Rectal smooth muscle tissue (tissue), 1 donor: ENCODE results near the gene RBP4.
"Not testable (repeated sequence)": the region's sequence is repeated elsewhere in the genome, so short reads cannot be mapped to it uniquely, and the experiment has no call there.

Experiments used
- H3K27ac ChIP-seq: one replicate; pipeline ENCODE4 v1.7.0; 2013; ENCODE audit warnings: low read depth, low read length, inconsistent platforms
- H3K27me3 ChIP-seq: one replicate; pipeline ENCODE4 v1.7.0; 2013; ENCODE audit warnings: low read length; ENCODE audit not compliant: control insufficient read depth, insufficient read depth
- H3K36me3 ChIP-seq: one replicate; pipeline ENCODE4 v1.7.0; 2013; ENCODE audit warnings: low read length; ENCODE audit not compliant: control insufficient read depth, insufficient read depth
- H3K4me1 ChIP-seq: one replicate; pipeline ENCODE4 v1.7.0; 2013; ENCODE audit warnings: low read length; ENCODE audit not compliant: control insufficient read depth, insufficient read depth
- H3K4me3 ChIP-seq: one replicate; pipeline ENCODE4 v1.7.0; 2013; ENCODE audit warnings: low read length
- H3K9ac ChIP-seq: one replicate; pipeline ENCODE4 v1.7.0; 2013; ENCODE audit warnings: low read length

The RBP4 gene

DNA sequence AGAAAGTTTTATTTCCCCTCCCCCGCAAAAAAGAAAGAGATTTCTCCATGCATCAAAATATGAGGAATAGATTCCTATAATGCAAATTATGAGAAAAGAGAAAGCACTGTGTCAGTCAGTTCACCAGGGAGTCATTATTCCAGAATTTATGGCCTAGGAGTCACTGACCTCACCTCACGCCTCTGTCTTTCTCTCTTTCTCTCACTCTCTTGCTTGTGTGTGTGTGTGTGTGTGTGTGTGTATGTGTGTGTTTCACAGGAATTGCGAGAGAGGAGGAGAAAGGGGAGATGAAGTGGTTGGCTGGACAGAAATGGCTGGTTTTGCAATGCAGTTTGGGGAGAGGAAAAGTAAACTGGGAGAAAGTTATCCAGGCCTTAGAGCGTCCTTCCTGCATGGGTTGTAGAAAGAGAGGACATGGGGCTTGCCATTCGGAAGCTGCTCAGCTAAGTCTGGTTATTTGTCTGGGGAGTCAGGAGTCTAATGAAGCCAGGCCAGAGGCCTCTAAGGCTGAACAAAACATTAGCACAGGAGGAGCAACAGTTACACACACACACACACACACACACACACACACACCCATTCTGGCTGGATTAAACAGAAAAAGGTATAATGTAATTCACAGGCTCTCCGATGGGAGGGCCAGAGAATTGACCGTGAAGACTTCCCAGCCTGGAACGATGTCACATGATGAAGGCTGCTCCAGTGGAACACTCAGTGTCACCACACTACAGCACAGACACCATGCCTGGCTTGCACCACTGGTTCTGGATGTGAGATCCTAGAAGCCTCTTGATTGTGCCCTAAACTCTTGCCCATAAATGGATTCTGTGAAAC, 47.3 kb downstream of the RBP4 start:
- Histone ChIP-seq H3K27ac (no peak overlapping the region), H3K9ac (no peak overlapping the region), H3K4me3 (no peak overlapping the region), H3K27me3 (no peaks in the 10 kb centered on the region), H3K36me3 (no peaks in the 10 kb centered on the region), H3K4me1 (no peaks in the 10 kb centered on the region)

DNA sequence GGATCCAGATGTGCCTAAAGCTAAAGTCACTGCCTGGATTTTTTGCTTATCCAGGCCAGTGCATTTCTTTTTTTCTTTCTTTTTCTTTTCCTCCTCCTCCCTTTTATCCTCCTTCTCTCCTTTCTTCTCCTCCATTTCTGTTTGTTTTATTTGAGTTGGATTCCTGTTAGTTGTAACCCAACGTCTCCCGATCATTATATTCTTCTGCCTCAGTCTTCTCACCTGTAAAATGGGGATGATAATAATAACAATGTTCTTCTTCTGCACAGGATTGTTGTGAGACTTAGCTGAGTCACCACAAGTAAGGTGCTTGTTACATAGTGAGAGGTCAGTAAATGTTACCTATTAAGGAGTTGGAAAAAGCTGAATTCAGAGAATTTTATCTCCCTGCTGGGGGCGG, 48.3 kb downstream of the RBP4 start:
- Histone ChIP-seq H3K27ac (no peak overlapping the region), H3K4me1 (no peaks in the 10 kb centered on the region), H3K9ac (no peak overlapping the region), H3K4me3 (no peak overlapping the region), H3K27me3 (no peaks in the 10 kb centered on the region), H3K36me3 (no peaks in the 10 kb centered on the region)

DNA sequence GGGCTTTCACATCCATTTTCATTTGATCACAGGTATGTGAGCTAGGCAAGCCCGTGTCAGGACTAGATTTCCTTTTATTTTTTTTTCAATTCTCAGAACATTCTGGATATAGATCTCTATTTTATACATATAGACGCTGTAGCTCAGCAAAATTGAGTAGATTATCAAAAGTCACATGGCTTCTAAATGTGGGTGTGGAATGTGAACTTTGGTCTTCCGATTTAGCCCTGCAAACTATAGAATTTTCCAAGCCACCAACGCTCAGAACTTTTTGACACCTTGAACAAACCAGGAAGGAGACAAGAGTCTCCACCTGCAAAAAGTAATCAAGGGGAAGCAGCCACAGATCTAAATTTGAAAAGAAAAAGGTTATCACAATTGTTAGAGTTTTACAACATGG, 50.4 kb downstream of the RBP4 start:
- Histone ChIP-seq H3K27me3 (no peaks in the 10 kb centered on the region), H3K9ac (no peak overlapping the region), H3K27ac (no peak overlapping the region), H3K4me3 (no peak overlapping the region), H3K4me1 (no peaks in the 10 kb centered on the region), H3K36me3 (no peaks in the 10 kb centered on the region)

DNA sequence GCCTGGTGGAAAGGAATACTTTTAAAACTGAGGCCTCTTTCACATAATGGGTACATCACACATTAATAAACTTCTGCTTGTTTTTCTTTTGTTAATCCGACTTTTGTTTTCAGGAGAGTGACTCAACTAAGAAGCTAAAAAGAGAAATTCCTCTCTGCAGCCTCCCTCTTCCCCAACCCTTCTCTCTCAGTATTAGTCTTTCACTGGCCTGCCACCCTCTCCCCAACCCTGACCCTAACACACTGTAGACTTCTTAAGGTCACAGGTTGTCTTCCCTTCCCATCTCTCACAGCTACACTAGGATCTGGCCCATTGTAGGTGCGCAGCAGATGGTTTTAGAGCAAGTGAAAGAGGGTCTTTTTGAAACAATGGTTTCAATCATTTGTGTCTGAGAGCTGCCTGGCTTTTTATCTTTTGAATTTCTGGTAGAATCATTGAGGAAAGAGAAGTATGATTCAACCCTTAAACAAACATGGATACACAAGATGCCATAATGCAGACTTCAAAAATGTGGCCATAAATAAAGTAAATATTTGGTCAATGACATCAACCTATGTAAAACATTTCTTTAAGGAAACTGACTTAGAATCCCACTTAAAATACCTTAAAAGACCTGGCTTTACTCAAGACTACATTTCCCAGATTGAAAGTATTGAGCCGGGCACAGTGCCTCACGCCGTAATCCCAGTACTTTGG, 52.5 kb downstream of the RBP4 start:
- Histone ChIP-seq H3K9ac (no peak overlapping the region), H3K36me3 (no peaks in the 10 kb centered on the region), H3K27me3 (no peaks in the 10 kb centered on the region), H3K27ac (no peak overlapping the region), H3K4me1 (no peaks in the 10 kb centered on the region), H3K4me3 (no peak overlapping the region)

DNA sequence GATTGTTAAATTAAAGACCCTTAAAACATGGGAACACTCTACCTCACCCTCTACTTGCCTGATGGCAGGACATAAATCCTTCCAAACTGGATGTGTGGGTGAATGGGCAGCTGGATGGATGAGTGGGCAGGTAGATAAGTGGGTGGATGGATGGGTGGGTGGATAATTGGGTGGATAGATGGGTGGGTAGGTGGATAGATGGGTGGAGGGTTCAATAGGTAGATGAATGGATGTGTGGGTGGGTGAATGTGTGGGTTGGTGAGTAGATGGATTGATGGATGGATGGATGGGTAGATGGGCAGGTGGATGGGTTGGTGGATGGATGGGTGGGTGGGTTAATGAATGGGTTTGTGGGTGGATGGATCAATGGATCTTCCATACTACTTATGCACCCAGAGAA, 53.5 kb downstream of the RBP4 start:
- H3K4me3 ChIP-seq: no peak overlapping the region
- no peaks in the 10 kb centered on the region for H3K36me3 ChIP-seq
- H3K27ac ChIP-seq: no peak overlapping the region
- no peaks in the 10 kb centered on the region for H3K4me1 ChIP-seq
- H3K9ac ChIP-seq: no peak overlapping the region
- H3K27me3 ChIP-seq: no peaks in the 10 kb centered on the region

DNA sequence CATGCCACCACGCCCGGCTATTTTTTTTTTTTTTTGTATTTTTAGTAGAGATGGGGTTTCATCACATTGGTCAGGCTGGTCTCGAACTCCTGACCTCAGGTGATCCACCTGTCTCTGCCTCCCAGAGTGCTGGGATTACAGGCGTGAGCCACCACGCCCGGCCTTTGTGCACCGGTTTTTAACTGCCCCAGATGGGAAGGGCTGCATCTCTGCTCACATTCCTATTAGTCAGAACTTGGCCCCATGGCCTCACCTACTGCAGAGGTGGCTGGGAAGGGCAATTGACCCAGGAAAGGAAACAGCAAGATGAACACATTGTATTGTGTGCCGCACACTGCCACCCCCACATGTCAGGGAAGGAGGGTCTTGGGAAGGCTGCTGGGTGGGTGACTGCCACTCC, 54.0 kb downstream of the RBP4 start:
- H3K9ac ChIP-seq, H3K27me3 ChIP-seq, H3K27ac ChIP-seq, H3K36me3 ChIP-seq, H3K4me3 ChIP-seq, H3K4me1 ChIP-seq: not testable (repeated sequence)

DNA sequence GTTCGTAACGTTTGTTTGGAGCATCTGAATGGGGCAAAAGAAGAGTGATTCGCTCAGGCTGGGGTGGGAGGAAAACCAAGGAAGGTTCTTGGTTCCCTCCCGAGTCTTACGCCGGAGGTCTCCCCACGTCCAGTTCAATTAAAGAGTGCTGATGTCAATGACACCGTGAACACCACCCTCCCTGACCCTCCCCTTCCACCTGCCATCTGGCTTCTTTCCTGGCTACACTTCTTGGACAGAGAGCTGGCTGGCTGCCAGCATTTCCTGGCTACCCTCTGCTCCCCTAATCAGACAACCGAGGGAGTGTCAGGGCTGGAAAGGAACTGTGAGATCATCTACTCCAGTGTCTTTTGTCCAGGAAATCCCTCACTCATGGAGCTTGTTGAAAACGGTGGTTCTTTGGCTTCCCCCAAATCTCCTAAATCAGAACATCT, 58.7 kb downstream of the RBP4 start:
- H3K9ac ChIP-seq: no peak overlapping the region
- peak overlapping the region; percentile 50 for H3K4me3 ChIP-seq
- H3K36me3 ChIP-seq: no peaks in the 10 kb centered on the region
- no peaks in the 10 kb centered on the region for H3K27me3 ChIP-seq
- H3K27ac ChIP-seq: no peak overlapping the region
- peaks cover 2% of the 10 kb centered on the region for H3K4me1 ChIP-seq
